WTC11 (cell line): ENCODE results near the gene DTX4.

Experiments used
- CREB1 ChIP-seq: sonication (generic); formaldehyde crosslinking; IDR thresholded peaks from 2 replicates; pipeline ENCODE4 v1.8.0; 2023; ENCODE audit warnings: mild to moderate bottlenecking, missing genetic modification reagents
- CTCF ChIP-seq: fragments of 200-600 bp; IDR thresholded peaks from 2 replicates; pipeline ENCODE4 v1.8.0; 2022; ENCODE audit warnings: antibody characterized with exemption
- FOXJ3 ChIP-seq: sonication (generic); formaldehyde crosslinking; IDR thresholded peaks from 2 replicates; pipeline ENCODE4 v1.9.0; 2021; ENCODE audit warnings: missing genetic modification reagents, mild to moderate bottlenecking, borderline replicate concordance
- NFE2L1 ChIP-seq: sonication (generic); formaldehyde crosslinking; IDR thresholded peaks from 2 replicates; pipeline ENCODE4 v1.8.1; 2023; ENCODE audit warnings: missing genetic modification reagents
- NFYB ChIP-seq: sonication (generic); formaldehyde crosslinking; conservative IDR thresholded peaks from 2 replicates; pipeline ENCODE4 v1.8.0; 2022; ENCODE audit warnings: low read depth, missing genetic modification reagents
- NR2C2 ChIP-seq: sonication (generic); formaldehyde crosslinking; IDR thresholded peaks from 2 replicates; pipeline ENCODE4 v1.8.0; 2022; ENCODE audit warnings: mild to moderate bottlenecking, missing genetic modification reagents
- OVOL2 ChIP-seq: fragments of 250-450 bp; sonication (Bioruptor Pico); IDR thresholded peaks from 2 replicates; pipeline ENCODE4 v1.9.0; 2021; ENCODE audit warnings: mild to moderate bottlenecking, borderline replicate concordance
- STAT6 ChIP-seq: sonication (generic); formaldehyde crosslinking; conservative IDR thresholded peaks from 2 replicates; pipeline ENCODE4 v1.8.1; 2023; ENCODE audit warnings: mild to moderate bottlenecking, low read depth, missing genetic modification reagents, moderate library complexity
- TEAD4 ChIP-seq: sonication (generic); formaldehyde crosslinking; IDR thresholded peaks from 2 replicates; pipeline ENCODE4 v1.8.0; 2022; ENCODE audit warnings: mild to moderate bottlenecking, missing genetic modification reagents
- ZNF121 ChIP-seq: sonication (generic); formaldehyde crosslinking; IDR thresholded peaks from 2 replicates; pipeline ENCODE4 v1.8.0; 2023; ENCODE audit warnings: missing genetic modification reagents

- TF ChIP-seq CTCF (peak; percentile 65), NFE2L1 (no peak), NFYB (CRISPR knock-in tag) (no peak), OVOL2 (CRISPR knock-in tag) (no peak), ZNF121 (no peak), TEAD4 (CRISPR knock-in tag) (no peak), FOXJ3 (no peak), CREB1 (CRISPR knock-in tag) (no peak), NR2C2 (CRISPR knock-in tag) (no peak), STAT6 (CRISPR knock-in tag) (no peak)
These were observed 14.2 kb downstream of the DTX4 start for GRCh38 chr11:59186130-59186594.
